Renal cortical epithelial cell (primary cell): ENCODE data around the gene NR2C1. TPM values are rescaled to one million over a fixed set of nuclear protein-coding genes. Genes with fewer than 3 reads are reported as not detected.

Source experiments
- DNase-seq: peaks from one replicate; pipeline ENCODE4 v3.0.0-alpha.2; 2011; ENCODE audit warnings: low read depth
- total RNA-seq: library from RNA; depleted of rRNA; stranded (reverse); fragments of >200 nt; gene quantifications from 2 replicates; pipeline ENCODE4 v1.2.3, GENCODE V29; 2014

NR2C1 gene
- total RNA-seq, 1 donor from 2014 or later = 55.8 TPM

GRCh38 chr12:95083938-95084337, 10.5 kb upstream of the NR2C1 start:
- DNase-seq = peak; percentile 85

GRCh38 chr12:95083471-95083870, 10.1 kb upstream of the NR2C1 start:
- DNase-seq = no peak

DNA sequence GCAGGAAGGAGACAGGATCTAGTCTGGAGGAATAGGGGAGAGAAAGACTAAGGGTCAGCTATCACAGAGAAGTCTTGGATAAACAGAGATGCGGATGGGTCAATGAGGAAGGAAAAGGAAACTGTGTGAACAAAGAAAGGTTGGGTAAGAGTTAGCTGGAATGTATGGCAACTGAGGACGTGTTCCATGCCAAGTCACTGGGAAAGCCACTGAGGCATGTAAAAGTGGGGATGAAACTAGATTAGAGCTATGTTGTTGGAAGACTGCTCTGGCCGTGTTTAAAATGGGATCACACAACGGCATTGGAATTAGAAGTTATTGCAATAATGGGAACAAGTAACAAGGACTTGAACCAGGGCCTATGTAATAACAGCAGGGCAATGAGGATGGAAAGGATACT, 3.9 kb upstream of the NR2C1 start:
- peak; percentile 21 for DNase-seq

DNA sequence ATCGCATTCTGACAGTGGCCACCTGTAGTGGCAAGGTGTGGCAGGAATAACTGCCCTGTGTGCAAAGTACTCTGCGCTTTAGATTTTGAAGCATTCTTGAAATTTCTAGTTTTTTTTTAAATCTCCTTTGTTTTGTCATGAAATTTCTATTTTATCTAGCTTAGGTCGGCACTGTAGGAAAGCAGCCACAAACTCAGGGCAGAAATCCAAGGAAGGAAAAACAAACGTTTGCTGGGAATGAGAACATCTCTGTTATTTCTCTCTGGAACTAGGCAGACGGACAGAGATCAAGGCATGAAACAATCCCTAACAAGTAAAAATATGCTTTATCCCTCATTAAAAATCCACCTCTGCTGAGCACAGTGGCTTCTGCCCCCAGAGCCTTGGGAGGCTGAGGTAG, 1.3 kb upstream of the NR2C1 start:
- no peak for DNase-seq

DNA sequence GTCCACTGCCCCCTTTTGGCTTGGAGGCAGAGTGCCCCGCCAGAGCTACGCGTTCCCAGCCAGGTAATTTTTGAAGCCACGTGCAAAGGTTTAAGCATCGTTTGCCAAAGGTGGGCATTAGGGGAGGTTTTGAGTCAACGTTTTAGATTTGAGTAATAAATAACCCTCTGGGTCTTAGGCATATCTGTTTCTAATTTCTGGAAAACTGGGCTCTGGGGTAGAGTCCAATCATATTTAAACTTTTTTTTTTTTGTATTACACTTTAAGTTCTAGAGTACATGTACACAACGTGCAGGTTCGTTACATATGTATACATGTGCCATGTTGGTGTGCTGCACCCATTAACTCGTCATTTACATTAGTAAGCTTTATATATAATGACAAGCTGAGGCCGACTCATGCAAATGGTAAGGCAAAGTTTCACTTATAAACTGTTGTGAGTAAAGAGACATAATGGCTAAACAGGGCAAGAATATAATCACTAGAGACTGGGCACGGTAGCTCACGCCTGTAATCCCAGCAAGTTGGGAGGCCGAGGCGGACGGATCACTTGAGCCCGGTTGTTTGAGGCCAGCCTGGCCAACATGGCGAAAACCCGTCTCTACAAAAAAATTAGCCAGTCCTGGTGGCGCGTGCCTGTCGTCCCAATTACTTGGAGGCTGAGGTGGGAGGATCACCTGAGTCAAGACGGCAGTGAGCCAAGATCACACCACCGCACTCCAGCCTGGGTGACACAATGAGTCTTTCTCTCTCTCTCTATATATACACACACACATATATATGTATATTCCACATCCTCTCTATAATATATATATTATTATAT, 491 bp upstream of the NR2C1 start:
- no peak for DNase-seq

GRCh38 chr12:95070378-95070777, 3.0 kb downstream of the NR2C1 start:
- DNase-seq = no peak

- no peak for DNase-seq
Measured at GRCh38 chr12:95066091-95066855, 7.1 kb downstream of the NR2C1 start.

GRCh38 chr12:95060951-95061350, 12.5 kb downstream of the NR2C1 start:
- DNase-seq = no peak

- no peak for DNase-seq
Measured at GRCh38 chr12:95059984-95060383, 13.4 kb downstream of the NR2C1 start.

DNA sequence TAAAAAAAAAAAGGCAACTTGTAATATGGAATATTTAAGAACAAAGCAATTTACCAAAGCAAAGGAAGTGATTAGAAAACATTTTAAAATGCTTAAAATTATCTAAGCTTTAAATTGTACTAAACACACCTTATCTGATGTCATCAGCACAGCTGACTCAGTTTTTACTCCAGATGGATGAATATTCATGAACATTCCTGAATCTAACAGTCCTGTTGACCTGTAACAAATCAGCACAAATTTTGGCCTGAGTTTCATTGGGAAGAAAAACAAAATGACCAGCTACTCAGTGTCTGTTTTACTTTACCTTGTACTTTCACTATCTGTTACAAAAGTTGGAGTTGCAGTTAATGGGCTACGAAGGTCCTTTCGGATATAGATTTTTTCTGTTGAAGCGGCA, 16.0 kb downstream of the NR2C1 start:
- DNase-seq = peak; percentile 49

GRCh38 chr12:95055057-95055456, 18.4 kb downstream of the NR2C1 start:
- no peak for DNase-seq

- DNase-seq = no peak
Measured at GRCh38 chr12:95054206-95054605, 19.2 kb downstream of the NR2C1 start.

DNA sequence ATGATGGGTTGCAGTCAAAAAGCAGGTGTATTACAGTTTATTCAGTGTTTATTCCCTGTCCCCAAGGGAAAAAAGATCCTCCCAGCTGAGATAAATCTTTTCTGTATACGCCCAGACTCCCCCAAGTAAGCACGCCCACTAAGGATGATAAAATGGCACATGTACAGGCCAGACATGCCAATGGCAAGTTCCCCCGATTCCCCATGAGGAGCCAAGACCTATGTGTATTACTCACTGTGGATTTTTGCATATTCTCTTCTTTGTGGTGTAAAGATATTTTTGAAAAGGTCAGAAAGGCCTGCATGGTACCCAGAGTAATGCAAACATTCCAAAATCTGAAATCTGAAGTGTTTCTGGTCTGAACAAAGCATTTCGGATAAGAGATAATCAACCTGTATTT, 22.2 kb downstream of the NR2C1 start:
- DNase-seq = no peak

GRCh38 chr12:95037906-95038305, 35.5 kb downstream of the NR2C1 start:
- DNase-seq = no peak

DNA sequence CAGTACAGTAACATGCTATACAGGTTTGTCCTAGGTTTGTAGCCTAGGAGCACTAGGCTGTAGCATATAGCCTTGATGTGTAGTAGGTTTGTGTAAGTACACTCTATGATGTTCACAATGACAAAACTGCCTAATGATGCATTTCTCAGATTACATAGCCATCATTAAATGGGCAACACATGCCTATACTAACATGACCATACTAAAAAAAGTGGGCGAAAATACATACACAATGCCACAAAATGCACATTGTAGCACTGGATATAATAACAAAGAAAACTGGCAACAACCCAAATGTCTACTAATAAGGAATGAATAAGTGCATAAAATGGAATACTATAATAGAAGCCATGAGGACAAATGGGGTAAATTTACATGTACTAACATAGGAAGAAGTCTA, 38.7 kb downstream of the NR2C1 start:
- DNase-seq = no peak

GRCh38 chr12:95022477-95022876, 50.9 kb downstream of the NR2C1 start:
- DNase-seq = no peak

- no peak for DNase-seq
Measured at GRCh38 chr12:95017482-95017881, 55.9 kb downstream of the NR2C1 start.

DNA sequence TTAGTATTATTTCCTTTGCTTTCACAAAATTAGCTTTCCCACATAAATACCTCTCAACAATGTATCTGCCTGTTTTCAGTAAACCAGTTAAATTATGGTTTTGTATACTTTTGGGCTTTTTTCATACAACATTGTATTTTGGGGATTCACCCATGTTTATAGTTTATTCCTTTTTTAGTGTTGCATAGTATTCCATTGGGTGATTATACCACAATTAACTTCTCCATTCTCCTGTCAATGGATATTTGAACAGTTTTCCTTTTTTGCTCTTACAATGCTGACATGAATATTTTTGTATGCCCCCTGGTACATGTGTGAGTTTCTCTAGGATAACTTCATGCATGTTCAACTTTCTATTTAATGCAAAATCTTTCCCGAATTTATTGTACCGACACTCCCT, 57.3 kb downstream of the NR2C1 start:
- DNase-seq = no peak

GRCh38 chr12:95014554-95014953, 58.9 kb downstream of the NR2C1 start:
- no peak for DNase-seq

GRCh38 chr12:95006206-95006605, 67.2 kb downstream of the NR2C1 start:
- no peak for DNase-seq

DNA sequence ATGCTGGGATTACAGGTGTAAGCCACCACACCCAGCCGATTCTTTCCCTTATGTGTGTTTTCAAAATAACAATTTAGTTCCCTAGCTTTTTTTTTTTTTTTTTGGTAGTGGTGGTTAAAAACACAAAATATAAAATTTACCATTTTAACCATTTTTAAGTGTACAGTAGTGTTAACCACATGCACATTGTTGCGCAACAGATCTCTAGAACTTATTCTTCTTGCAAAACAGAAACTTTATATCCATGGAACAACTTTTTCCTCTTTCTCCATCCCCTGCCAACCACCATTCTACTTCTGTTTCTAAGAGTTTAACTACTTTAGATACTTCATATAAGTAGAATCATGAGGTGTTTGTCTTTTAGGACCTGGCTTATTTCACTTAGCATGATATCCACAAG, 68.8 kb downstream of the NR2C1 start:
- peak; percentile 11 for DNase-seq

DNA sequence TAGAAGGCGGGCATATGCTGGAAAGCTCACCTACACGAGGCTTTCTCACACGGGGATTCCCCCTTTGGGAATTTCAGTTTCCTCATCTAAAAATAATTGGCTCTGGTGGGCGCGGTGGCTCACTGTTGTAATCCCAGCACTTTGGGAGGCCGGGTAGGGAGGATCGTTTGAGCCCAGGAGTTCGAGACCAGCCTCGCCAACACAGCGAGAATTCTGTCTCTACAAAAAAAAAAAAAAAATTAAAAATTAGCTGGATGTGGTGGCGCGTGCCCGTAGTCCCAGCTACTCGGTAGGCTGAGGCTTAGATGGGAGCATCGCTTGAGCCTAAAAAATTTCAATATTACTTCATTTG, 69.5 kb downstream of the NR2C1 start:
- no peak for DNase-seq

DNA sequence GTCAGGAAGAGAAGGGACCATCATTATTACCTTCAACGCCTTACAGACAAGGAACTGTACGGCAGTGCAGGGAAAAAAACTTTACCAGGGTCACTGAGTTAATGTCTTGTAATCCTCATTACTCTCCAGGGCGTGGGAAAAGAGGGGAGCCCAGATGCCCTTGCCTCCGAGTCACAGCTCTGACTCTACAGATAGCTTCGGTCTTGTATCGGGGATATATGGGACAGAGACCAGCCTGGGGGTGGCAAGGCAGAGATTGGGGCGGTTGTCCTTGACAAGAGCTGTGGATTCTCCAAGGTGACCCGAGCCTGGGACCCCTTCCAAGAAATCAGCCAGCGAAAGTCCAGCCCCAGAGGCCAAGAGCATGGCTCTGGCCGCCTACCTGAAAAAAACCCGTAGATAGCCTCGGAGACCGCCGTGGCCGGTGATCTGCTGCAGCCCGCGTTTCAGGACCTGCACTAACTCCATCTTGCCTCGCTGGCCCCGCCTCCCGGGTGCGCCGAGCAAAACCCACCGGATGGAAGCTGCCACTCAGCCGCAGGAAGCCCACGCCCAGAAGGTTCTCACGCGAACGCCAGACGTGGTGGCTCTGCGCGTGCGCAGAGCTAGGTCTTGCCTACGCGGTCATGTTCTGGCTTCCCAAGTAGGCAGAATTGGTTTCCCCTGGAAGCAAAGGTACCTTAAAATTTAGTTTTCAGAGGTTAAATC, 70.1 kb downstream of the NR2C1 start, which contains the start of gene NDUFA12:
NDUFA12 (minus strand) TSS at position 485 of the 708 bp plus-strand sequence; CDS start at position 468, 17 bp downstream.
- peak; percentile 93 for DNase-seq
